ENCODE results near the gene CHAD.

The CHAD gene

GRCh38 chr17:50514936-50515702, 46.4 kb upstream of the CHAD start:
- peak; percentile 15; the same call in 1 of the 3 replicates for ATAC-seq
- TF ChIP-seq ZNF565 (CRISPR knock-in tag; conservative IDR thresholded peaks at IDR 0.05; ENCODE audit: low read depth) (no peak), BACH2 (CRISPR knock-in tag; IDR thresholded peaks at IDR 0.05; ENCODE audit: borderline replicate concordance) (no peak), RARB (CRISPR knock-in tag; IDR thresholded peaks at IDR 0.05) (no peak)

GRCh38 chr17:50514388-50514787, 45.7 kb upstream of the CHAD start:
- no peak for ATAC-seq
- TF ChIP-seq ARNTL (CRISPR knock-in tag; IDR thresholded peaks at IDR 0.05; ENCODE audit: borderline replicate concordance, low read depth) (no peak), OSR1 (CRISPR knock-in tag; IDR thresholded peaks at IDR 0.05) (no peak), ZC3H10 (CRISPR knock-in tag; IDR thresholded peaks at IDR 0.05) (no peak), ZNF8 (CRISPR knock-in tag; IDR thresholded peaks at IDR 0.05) (no peak), BACH2 (CRISPR knock-in tag; IDR thresholded peaks at IDR 0.05; ENCODE audit: borderline replicate concordance) (no peak), TCF4 (CRISPR knock-in tag; IDR thresholded peaks at IDR 0.05; ENCODE audit: borderline replicate concordance) (no peak), ZFP3 (CRISPR knock-in tag; IDR thresholded peaks at IDR 0.05) (no peak), CREB5 (CRISPR knock-in tag; IDR thresholded peaks at IDR 0.05; ENCODE audit: low read depth) (no peak), PPARA (CRISPR knock-in tag; IDR thresholded peaks at IDR 0.05; ENCODE audit: borderline replicate concordance) (no peak), CSDC2 (CRISPR knock-in tag; IDR thresholded peaks at IDR 0.05) (no peak), ZFP30 (CRISPR knock-in tag; IDR thresholded peaks at IDR 0.05) (no peak), ZNF70 (CRISPR knock-in tag; IDR thresholded peaks at IDR 0.05) (no peak), ISL1 (CRISPR knock-in tag; IDR thresholded peaks at IDR 0.05) (no peak), ESRRG (CRISPR knock-in tag; IDR thresholded peaks at IDR 0.05) (no peak), TSHZ2 (CRISPR knock-in tag; IDR thresholded peaks at IDR 0.05) (no peak), SNAI2 (CRISPR knock-in tag; IDR thresholded peaks at IDR 0.05) (no peak), RARB (CRISPR knock-in tag; IDR thresholded peaks at IDR 0.05) (no peak)
- TF ChIP-seq, protein P1, sequence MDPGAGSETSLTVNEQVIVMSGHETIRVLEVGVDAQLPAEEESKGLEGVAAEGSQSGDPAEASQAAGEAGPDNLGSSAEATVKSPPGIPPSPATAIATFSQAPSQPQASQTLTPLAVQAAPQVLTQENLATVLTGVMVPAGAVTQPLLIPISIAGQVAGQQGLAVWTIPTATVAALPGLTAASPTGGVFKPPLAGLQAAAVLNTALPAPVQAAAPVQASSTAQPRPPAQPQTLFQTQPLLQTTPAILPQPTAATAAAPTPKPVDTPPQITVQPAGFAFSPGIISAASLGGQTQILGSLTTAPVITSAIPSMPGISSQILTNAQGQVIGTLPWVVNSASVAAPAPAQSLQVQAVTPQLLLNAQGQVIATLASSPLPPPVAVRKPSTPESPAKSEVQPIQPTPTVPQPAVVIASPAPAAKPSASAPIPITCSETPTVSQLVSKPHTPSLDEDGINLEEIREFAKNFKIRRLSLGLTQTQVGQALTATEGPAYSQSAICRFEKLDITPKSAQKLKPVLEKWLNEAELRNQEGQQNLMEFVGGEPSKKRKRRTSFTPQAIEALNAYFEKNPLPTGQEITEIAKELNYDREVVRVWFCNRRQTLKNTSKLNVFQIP (CRISPR knock-in tag; IDR thresholded peaks at IDR 0.05; ENCODE audit: borderline replicate concordance, low read depth) = no peak
- TF ChIP-seq, protein P2, sequence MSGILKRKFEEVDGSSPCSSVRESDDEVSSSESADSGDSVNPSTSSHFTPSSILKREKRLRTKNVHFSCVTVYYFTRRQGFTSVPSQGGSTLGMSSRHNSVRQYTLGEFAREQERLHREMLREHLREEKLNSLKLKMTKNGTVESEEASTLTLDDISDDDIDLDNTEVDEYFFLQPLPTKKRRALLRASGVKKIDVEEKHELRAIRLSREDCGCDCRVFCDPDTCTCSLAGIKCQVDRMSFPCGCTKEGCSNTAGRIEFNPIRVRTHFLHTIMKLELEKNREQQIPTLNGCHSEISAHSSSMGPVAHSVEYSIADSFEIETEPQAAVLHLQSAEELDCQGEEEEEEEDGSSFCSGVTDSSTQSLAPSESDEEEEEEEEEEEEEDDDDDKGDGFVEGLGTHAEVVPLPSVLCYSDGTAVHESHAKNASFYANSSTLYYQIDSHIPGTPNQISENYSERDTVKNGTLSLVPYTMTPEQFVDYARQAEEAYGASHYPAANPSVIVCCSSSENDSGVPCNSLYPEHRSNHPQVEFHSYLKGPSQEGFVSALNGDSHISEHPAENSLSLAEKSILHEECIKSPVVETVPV (CRISPR knock-in tag; IDR thresholded peaks at IDR 0.05) = no peak
- TF ChIP-seq, protein P3, sequence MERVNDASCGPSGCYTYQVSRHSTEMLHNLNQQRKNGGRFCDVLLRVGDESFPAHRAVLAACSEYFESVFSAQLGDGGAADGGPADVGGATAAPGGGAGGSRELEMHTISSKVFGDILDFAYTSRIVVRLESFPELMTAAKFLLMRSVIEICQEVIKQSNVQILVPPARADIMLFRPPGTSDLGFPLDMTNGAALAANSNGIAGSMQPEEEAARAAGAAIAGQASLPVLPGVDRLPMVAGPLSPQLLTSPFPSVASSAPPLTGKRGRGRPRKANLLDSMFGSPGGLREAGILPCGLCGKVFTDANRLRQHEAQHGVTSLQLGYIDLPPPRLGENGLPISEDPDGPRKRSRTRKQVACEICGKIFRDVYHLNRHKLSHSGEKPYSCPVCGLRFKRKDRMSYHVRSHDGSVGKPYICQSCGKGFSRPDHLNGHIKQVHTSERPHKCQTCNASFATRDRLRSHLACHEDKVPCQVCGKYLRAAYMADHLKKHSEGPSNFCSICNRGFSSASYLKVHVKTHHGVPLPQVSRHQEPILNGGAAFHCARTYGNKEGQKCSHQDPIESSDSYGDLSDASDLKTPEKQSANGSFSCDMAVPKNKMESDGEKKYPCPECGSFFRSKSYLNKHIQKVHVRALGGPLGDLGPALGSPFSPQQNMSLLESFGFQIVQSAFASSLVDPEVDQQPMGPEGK (CRISPR knock-in tag; IDR thresholded peaks at IDR 0.05; ENCODE audit: borderline replicate concordance) = no peak

DNA sequence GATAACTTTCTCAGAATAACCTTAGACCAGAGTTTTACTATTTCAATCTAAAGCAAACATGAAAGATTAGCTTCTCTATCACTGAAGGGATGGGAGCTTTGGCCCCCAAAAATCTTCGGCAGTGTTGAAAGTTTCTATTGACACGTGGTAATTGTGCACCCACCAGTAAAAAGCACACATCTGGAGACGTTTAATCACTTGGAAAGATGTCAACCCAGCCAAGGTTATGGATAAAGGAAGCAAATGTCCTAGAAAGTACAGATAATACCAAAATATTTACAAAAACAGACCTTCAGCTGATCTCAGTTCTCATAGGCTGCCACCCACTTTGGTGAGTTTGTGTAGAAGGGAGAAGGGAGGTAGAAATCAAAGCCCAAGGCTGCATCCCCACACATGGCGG, 44.8 kb upstream of the CHAD start:
- ATAC-seq = no peak
- TF ChIP-seq ARNTL (CRISPR knock-in tag; IDR thresholded peaks at IDR 0.05; ENCODE audit: borderline replicate concordance, low read depth) (no peak), ESRRG (CRISPR knock-in tag; IDR thresholded peaks at IDR 0.05) (no peak), TOX (CRISPR knock-in tag; IDR thresholded peaks at IDR 0.05; ENCODE audit: borderline replicate concordance) (no peak), TCF4 (CRISPR knock-in tag; IDR thresholded peaks at IDR 0.05; ENCODE audit: borderline replicate concordance) (no peak), BACH2 (CRISPR knock-in tag; IDR thresholded peaks at IDR 0.05; ENCODE audit: borderline replicate concordance) (no peak), ZFP3 (CRISPR knock-in tag; IDR thresholded peaks at IDR 0.05) (no peak), GLIS3 (CRISPR knock-in tag; IDR thresholded peaks at IDR 0.05) (no peak), SNAI2 (CRISPR knock-in tag; IDR thresholded peaks at IDR 0.05) (no peak), ISL1 (CRISPR knock-in tag; IDR thresholded peaks at IDR 0.05) (no peak), ZNF8 (CRISPR knock-in tag; IDR thresholded peaks at IDR 0.05) (no peak), ZNF565 (CRISPR knock-in tag; conservative IDR thresholded peaks at IDR 0.05; ENCODE audit: low read depth) (no peak)
- TF ChIP-seq, protein P2 (CRISPR knock-in tag; IDR thresholded peaks at IDR 0.05) = no peak

Measured in SK-N-SH treated with all-trans-retinoic acid at 6 μM for 48 hours (cell line).